ENCODE measurements around the gene CDK6. TPM values are rescaled to one million over a fixed set of nuclear protein-coding genes. Genes with fewer than 3 reads are reported as not detected.
"Not testable (repeated sequence)": the region's sequence is repeated elsewhere in the genome, so short reads cannot be mapped to it uniquely, and the experiment has no call there.

The CDK6 gene
- total RNA-seq (2014; rRNA removed; shearing (Covaris generic)) = 32.1 and 48.6 TPM in 2 replicates

DNA sequence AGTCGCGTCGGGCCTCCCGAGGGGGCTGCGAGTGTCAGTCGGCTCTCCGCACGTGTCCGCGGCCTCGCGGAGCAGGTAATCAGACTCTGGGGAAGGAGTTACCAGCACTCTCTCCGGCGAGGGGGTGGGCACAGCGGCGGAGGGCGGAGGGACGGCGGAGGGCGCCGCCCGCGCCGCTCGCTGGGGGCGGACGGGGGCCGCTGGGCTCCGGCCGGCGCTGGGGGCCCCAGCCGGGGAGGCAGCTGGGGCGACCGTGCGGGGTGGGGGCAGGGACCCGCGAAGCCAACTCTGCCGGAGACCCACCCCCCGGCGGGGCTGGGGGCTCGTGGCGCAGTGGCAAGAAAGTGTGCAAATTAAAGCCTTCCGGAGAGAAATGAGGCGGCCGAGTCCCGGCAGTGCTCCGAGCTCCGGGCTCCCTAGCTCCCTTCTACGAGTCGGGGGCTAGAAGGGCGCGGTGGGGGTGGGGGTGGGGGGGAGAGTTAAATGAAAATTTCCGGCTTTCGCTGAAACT is at the start of gene CDK6:
Gene CDK6, minus strand, starts transcription at position 85 of the 511 bp plus-strand sequence. CDS start 3,250 bp downstream, outside the sequence.
- peaks cover 26% of the 10 kb centered on the region; the same call in 1 of the 2 replicates for H3K27me3 ChIP-seq (ENCODE audit: control insufficient read depth, insufficient read depth, low read length)
- no peaks in the 10 kb centered on the region for H3K36me3 ChIP-seq (replicated peaks; ENCODE audit: control insufficient read depth, insufficient read depth, low read length)
- H3K4me3 ChIP-seq (ENCODE audit: insufficient read depth, low read depth, low read length) = peak within 1 kb of the TSS; percentile 86
- DNase-seq = peak; percentile 84

DNA sequence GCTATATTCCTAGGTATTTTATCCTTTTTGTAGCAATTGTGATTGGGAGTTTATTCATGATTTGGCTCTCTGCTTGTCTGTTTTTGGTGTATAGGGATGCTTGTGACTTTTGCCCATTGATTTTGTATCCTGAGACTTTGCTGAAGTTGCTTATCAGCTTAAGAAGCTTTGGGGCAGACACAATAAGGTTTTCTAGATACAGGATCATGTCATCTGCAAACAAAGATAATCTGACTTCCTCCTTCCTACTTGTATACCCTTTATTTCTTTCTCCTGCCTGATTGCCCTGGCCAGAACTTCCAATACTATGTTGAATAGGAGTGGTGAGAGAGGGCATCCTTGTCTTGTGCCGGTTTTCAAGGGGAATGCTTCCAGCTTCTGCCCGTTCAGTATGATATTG is 49.7 kb upstream of the CDK6 start:
- not testable (repeated sequence) for DNase-seq; H3K27me3 ChIP-seq (ENCODE audit: control insufficient read depth, insufficient read depth, low read length); H3K36me3 ChIP-seq (replicated peaks; ENCODE audit: control insufficient read depth, insufficient read depth, low read length); H3K4me3 ChIP-seq (ENCODE audit: insufficient read depth, low read depth, low read length)

DNA sequence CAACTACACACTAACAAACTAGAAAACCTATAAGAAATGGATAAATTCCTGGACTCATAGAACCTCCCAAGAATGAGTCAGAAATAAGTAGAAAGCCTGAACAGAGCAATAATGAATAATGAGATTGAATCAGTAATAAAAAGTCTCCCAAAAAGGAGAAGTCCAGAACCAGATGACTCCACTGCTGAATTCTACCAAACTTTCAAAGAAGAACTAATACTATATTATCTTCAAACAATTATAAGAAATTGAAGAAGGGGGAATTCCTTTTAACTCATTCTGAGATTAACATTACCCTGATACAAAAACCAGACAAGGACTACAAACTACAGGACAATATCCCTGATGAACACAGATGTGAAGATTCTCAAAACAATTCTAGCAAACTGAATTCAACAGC is 47.8 kb upstream of the CDK6 start:
- no peak for DNase-seq

GRCh38 chr7:92882760-92883159 is 46.4 kb upstream of the CDK6 start:
- Histone ChIP-seq H3K4me3 (ENCODE audit: insufficient read depth, low read depth, low read length) (no peak overlapping the region), H3K36me3 (replicated peaks; ENCODE audit: control insufficient read depth, insufficient read depth, low read length) (no peaks in the 10 kb centered on the region), H3K27me3 (ENCODE audit: control insufficient read depth, insufficient read depth, low read length) (no peaks in the 10 kb centered on the region)
- DNase-seq = no peak

More for the DNA sequence above, 47.8 kb upstream of the CDK6 start:
- Histone ChIP-seq H3K27me3 (ENCODE audit: control insufficient read depth, insufficient read depth, low read length) (no peaks in the 10 kb centered on the region), H3K36me3 (replicated peaks; ENCODE audit: control insufficient read depth, insufficient read depth, low read length) (no peaks in the 10 kb centered on the region), H3K4me3 (ENCODE audit: insufficient read depth, low read depth, low read length) (no peak overlapping the region)

DNA sequence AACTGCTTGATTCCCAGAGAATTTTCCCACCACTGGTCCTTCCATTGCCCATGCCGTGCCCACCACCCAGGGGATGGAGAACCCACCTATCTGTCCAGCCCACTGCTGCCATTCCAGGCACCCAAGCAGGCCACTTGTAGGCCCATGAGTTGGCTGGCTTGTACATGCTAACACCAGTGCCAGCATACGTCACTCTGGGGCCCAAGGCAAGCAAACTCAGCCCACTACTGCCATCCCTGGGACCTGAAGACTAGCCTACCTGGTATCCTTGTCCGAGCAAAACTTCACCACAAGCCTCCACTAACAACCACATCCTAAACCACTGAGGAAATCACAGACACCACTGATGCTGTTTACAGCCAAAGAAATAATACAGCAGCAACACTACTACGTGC is 44.7 kb upstream of the CDK6 start:
- Histone ChIP-seq H3K36me3 (replicated peaks; ENCODE audit: control insufficient read depth, insufficient read depth, low read length) (no peaks in the 10 kb centered on the region), H3K4me3 (ENCODE audit: insufficient read depth, low read depth, low read length) (no peak overlapping the region), H3K27me3 (ENCODE audit: control insufficient read depth, insufficient read depth, low read length) (no peaks in the 10 kb centered on the region)
- DNase-seq = no peak

GRCh38 chr7:92880212-92881090 is 44.1 kb upstream of the CDK6 start:
- peak; percentile 35 for DNase-seq
- Histone ChIP-seq H3K4me3 (ENCODE audit: insufficient read depth, low read depth, low read length) (no peak overlapping the region), H3K27me3 (ENCODE audit: control insufficient read depth, insufficient read depth, low read length) (no peaks in the 10 kb centered on the region), H3K36me3 (replicated peaks; ENCODE audit: control insufficient read depth, insufficient read depth, low read length) (no peaks in the 10 kb centered on the region)

GRCh38 chr7:92877367-92877766 is 41.0 kb upstream of the CDK6 start:
- H3K4me3 ChIP-seq (ENCODE audit: insufficient read depth, low read depth, low read length) = no peak overlapping the region
- no peak for DNase-seq
- H3K27me3 ChIP-seq (ENCODE audit: control insufficient read depth, insufficient read depth, low read length) = no peaks in the 10 kb centered on the region
- no peaks in the 10 kb centered on the region for H3K36me3 ChIP-seq (replicated peaks; ENCODE audit: control insufficient read depth, insufficient read depth, low read length)

DNA sequence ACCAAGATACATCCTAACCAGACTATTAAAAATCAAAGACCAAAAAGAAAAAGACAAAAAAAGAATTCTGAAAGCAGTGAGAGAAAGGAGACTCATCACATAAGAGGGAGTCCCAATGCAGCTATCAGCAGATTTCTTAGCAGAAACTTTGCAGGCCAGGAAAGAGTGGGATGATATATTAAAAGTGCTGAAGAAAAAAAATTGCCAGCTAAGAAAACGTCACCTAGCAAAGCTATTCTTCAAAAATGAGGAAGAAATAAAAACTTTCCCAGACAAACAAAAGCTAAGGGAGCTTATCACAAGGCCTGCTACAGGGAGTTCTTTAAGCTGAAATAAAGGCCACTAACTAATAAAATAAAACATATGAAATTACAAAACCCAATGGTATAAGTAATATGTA is 40.5 kb upstream of the CDK6 start:
- H3K36me3 ChIP-seq (replicated peaks; ENCODE audit: control insufficient read depth, insufficient read depth, low read length) = no peaks in the 10 kb centered on the region
- DNase-seq = no peak
- no peak overlapping the region for H3K4me3 ChIP-seq (ENCODE audit: insufficient read depth, low read depth, low read length)
- no peaks in the 10 kb centered on the region for H3K27me3 ChIP-seq (ENCODE audit: control insufficient read depth, insufficient read depth, low read length)

GRCh38 chr7:92875719-92876118 is 39.3 kb upstream of the CDK6 start:
- no peak overlapping the region for H3K4me3 ChIP-seq (ENCODE audit: insufficient read depth, low read depth, low read length)
- H3K36me3 ChIP-seq (replicated peaks; ENCODE audit: control insufficient read depth, insufficient read depth, low read length) = no peaks in the 10 kb centered on the region
- H3K27me3 ChIP-seq (ENCODE audit: control insufficient read depth, insufficient read depth, low read length) = no peaks in the 10 kb centered on the region
- DNase-seq = no peak

- no peaks in the 10 kb centered on the region for H3K27me3 ChIP-seq (ENCODE audit: control insufficient read depth, insufficient read depth, low read length)
Observed at GRCh38 chr7:92875173-92875572, 38.8 kb upstream of the CDK6 start.

GRCh38 chr7:92874567-92874966 is 38.2 kb upstream of the CDK6 start:
- no peaks in the 10 kb centered on the region for H3K27me3 ChIP-seq (ENCODE audit: control insufficient read depth, insufficient read depth, low read length)
- no peaks in the 10 kb centered on the region for H3K36me3 ChIP-seq (replicated peaks; ENCODE audit: control insufficient read depth, insufficient read depth, low read length)
- DNase-seq = no peak
- H3K4me3 ChIP-seq (ENCODE audit: insufficient read depth, low read depth, low read length) = no peak overlapping the region

More at GRCh38 chr7:92875173-92875572, 38.8 kb upstream of the CDK6 start:
- Histone ChIP-seq H3K36me3 (replicated peaks; ENCODE audit: control insufficient read depth, insufficient read depth, low read length) (no peaks in the 10 kb centered on the region), H3K4me3 (ENCODE audit: insufficient read depth, low read depth, low read length) (no peak overlapping the region)
- DNase-seq = no peak

- Histone ChIP-seq H3K4me3 (ENCODE audit: insufficient read depth, low read depth, low read length) (no peak overlapping the region), H3K27me3 (ENCODE audit: control insufficient read depth, insufficient read depth, low read length) (no peaks in the 10 kb centered on the region), H3K36me3 (replicated peaks; ENCODE audit: control insufficient read depth, insufficient read depth, low read length) (no peaks in the 10 kb centered on the region)
- no peak for DNase-seq
Observed at GRCh38 chr7:92873776-92874175, 37.4 kb upstream of the CDK6 start.

DNA sequence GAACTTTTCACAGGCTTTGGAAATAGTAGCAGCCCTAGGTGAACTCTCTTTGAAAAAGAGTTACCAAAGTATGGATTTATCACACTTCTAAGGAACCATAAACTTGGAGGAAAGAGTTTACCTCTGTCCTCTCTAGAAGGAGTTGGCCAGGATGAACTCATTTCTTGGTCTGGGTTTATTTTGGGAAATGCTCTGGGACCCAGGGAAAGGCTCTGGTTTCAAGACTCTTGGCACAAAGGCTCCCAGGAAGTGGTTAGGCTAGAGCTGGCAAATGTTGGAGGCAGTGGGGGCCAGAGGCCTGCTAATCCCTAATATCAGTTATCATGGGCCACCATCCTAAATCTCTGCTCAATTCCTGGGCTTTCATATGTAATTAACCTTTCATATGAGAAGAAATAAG is 36.3 kb upstream of the CDK6 start:
- H3K27me3 ChIP-seq (ENCODE audit: control insufficient read depth, insufficient read depth, low read length) = no peaks in the 10 kb centered on the region
- no peak for DNase-seq
- no peak overlapping the region for H3K4me3 ChIP-seq (ENCODE audit: insufficient read depth, low read depth, low read length)
- no peaks in the 10 kb centered on the region for H3K36me3 ChIP-seq (replicated peaks; ENCODE audit: control insufficient read depth, insufficient read depth, low read length)

GRCh38 chr7:92868683-92869293 is 32.4 kb upstream of the CDK6 start:
- Histone ChIP-seq H3K27me3 (ENCODE audit: control insufficient read depth, insufficient read depth, low read length) (no peaks in the 10 kb centered on the region), H3K36me3 (replicated peaks; ENCODE audit: control insufficient read depth, insufficient read depth, low read length) (no peaks in the 10 kb centered on the region), H3K4me3 (ENCODE audit: insufficient read depth, low read depth, low read length) (no peak overlapping the region)
- no peak for DNase-seq

GRCh38 chr7:92864169-92864568 is 27.8 kb upstream of the CDK6 start:
- H3K27me3 ChIP-seq (ENCODE audit: control insufficient read depth, insufficient read depth, low read length); H3K4me3 ChIP-seq (ENCODE audit: insufficient read depth, low read depth, low read length); DNase-seq; H3K36me3 ChIP-seq (replicated peaks; ENCODE audit: control insufficient read depth, insufficient read depth, low read length): not testable (repeated sequence)

Measured in H7 (cell line).